ENCODE measurements around the gene CAP1. TPM values are rescaled to one million over a fixed set of nuclear protein-coding genes. Genes with fewer than 3 reads are reported as not detected.

The CAP1 gene
- 100 to 1,000 TPM; 177 to 419 (median 283) TPM for total RNA-seq

GRCh38 chr1:40040511-40041465 is at the start of gene CAP1:
Gene CAP1 (plus strand): TSS chr1:40040729. CDS start chr1:40059347, 18,618 bp downstream.
- TF ChIP-seq CTCF (IDR thresholded peaks at IDR 0.05; ENCODE audit: low read depth) = no peak

- no peak for TF ChIP-seq CTCF (IDR thresholded peaks at IDR 0.05; ENCODE audit: low read depth)
These were observed 48.3 kb upstream of the CAP1 start for GRCh38 chr1:39992234-39992633.

- TF ChIP-seq CTCF (IDR thresholded peaks at IDR 0.05; ENCODE audit: low read depth) = no peak
These were observed 47.6 kb upstream of the CAP1 start for GRCh38 chr1:39992888-39993287.

GRCh38 chr1:39995973-39996393 is 44.5 kb upstream of the CAP1 start:
- TF ChIP-seq CTCF (IDR thresholded peaks at IDR 0.05; ENCODE audit: low read depth) = no peak

GRCh38 chr1:39996396-39997004 is 44.0 kb upstream of the CAP1 start:
- TF ChIP-seq CTCF (IDR thresholded peaks at IDR 0.05; ENCODE audit: low read depth) = no peak

GRCh38 chr1:40001456-40001855 is 39.1 kb upstream of the CAP1 start:
- no peak for TF ChIP-seq CTCF (IDR thresholded peaks at IDR 0.05; ENCODE audit: low read depth)
